Mammary epithelial cell (primary cell): ENCODE results near the gene H3-3A.

ENCODE experiments used
- EZH2 ChIP-seq: IDR thresholded peaks from 2 replicates; pipeline ENCODE4 v1.6.1; 2012; ENCODE audit warnings: low read length, inconsistent platforms, borderline replicate concordance
- TF ChIP-seq, protein P1 (sequence below), 2 donors: IDR thresholded peaks in 1 of 2; conservative IDR thresholded peaks in 1 of 2; 2 replicates each; pipeline ENCODE4 v1.5.1; 2011 to 2012; ENCODE audit warnings: inconsistent platforms in 2 of 2, low read length in 2 of 2, mild to moderate bottlenecking in 2 of 2, control low read depth in 1 of 2, low read depth in 1 of 2; ENCODE audit not compliant: insufficient read depth in 1 of 2; ENCODE audit errors: extremely low read depth in 1 of 2

- no peak for TF ChIP-seq EZH2
- TF ChIP-seq, protein P1, sequence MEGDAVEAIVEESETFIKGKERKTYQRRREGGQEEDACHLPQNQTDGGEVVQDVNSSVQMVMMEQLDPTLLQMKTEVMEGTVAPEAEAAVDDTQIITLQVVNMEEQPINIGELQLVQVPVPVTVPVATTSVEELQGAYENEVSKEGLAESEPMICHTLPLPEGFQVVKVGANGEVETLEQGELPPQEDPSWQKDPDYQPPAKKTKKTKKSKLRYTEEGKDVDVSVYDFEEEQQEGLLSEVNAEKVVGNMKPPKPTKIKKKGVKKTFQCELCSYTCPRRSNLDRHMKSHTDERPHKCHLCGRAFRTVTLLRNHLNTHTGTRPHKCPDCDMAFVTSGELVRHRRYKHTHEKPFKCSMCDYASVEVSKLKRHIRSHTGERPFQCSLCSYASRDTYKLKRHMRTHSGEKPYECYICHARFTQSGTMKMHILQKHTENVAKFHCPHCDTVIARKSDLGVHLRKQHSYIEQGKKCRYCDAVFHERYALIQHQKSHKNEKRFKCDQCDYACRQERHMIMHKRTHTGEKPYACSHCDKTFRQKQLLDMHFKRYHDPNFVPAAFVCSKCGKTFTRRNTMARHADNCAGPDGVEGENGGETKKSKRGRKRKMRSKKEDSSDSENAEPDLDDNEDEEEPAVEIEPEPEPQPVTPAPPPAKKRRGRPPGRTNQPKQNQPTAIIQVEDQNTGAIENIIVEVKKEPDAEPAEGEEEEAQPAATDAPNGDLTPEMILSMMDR (conservative IDR thresholded peaks at IDR 0.05 in 1 of 2, IDR thresholded peaks at IDR 0.05 in 1 of 2; ENCODE audit: extremely low read depth in 1 of 2, insufficient read depth in 1 of 2, low read depth in 1 of 2, low read length in 2 of 2) = no peak
Measured at GRCh38 chr1:226107471-226108460, 45.2 kb downstream of the H3-3A start.
